Esophagus muscularis mucosa (tissue), 4 donors: Measurements from ENCODE around the gene MAP3K7. TPM values are rescaled to one million over a fixed set of nuclear protein-coding genes. Genes with fewer than 3 reads are reported as not detected.

Experiments
- DNase-seq: peaks from one replicate; pipeline ENCODE4 v3.0.0-alpha.2; 2017; ENCODE audit errors: extremely low spot score
- H3K27ac ChIP-seq, 4 donors: fragments of 200-600 bp; sonication (generic); replicated peaks in 1 of 4; 1 replicate in 3 of 4; 2 replicates in 1 of 4; pipeline ENCODE4 v1.5.1; 2016 to 2019; ENCODE audit warnings: mild to moderate bottlenecking in 1 of 4
- H3K27me3 ChIP-seq, 4 donors: fragments of 200-600 bp; sonication (generic); one replicate each; pipeline versions ENCODE4 v1.5.1 to v1.6.0; 2016 to 2019
- H3K36me3 ChIP-seq, 4 donors: fragments of 200-600 bp; sonication (generic); one replicate each; pipeline ENCODE4 v1.5.1; 2016 to 2019
- H3K4me1 ChIP-seq, 4 donors: fragments of 200-600 bp; sonication (generic); one replicate each; pipeline ENCODE4 v1.5.1; 2016 to 2019
- H3K4me3 ChIP-seq, 4 donors: fragments of 200-600 bp; sonication (generic); 1 replicate in 2 of 4; 2 replicates in 2 of 4; pipeline ENCODE4 v1.5.1; 2016 to 2019; ENCODE audit warnings: mild to moderate bottlenecking in 4 of 4, moderate library complexity in 1 of 4
- H3K9me3 ChIP-seq, 4 donors: fragments of 200-600 bp; sonication (generic); 1 replicate in 3 of 4; 2 replicates in 1 of 4; pipeline ENCODE4 v1.5.1; 2016 to 2019
- EP300 ChIP-seq: sonication (generic); formaldehyde crosslinking; IDR thresholded peaks from one replicate; pipeline ENCODE4 v1.6.1; 2017; ENCODE audit warnings: antibody characterized with exemption
- POLR2A ChIP-seq: fragments of 450-650 bp; IDR thresholded peaks from one replicate; pipeline ENCODE4 v1.6.1; 2017; ENCODE audit warnings: antibody characterized with exemption, moderate library complexity, mild to moderate bottlenecking, low read depth
- POLR2AphosphoS5 ChIP-seq, 2 donors: sonication (generic); formaldehyde crosslinking; IDR thresholded peaks; one replicate each; pipeline ENCODE4 v1.6.1; 2017; ENCODE audit warnings: antibody characterized with exemption in 2 of 2
- WGBS: methylation state at CpG from one replicate; pipeline ENCODE4 v1.1.5; 2018; 5-methylcytosine and 5-hydroxymethylcytosine counted together
- intact Hi-C: fragments of 100-400 bp; cut with DNase I; formaldehyde crosslinking; loops from one replicate; pipeline ENCODE4 v1.15.1; 2023
- total RNA-seq, 4 donors: library from RNA; depleted of rRNA; stranded (reverse); fragments of >200 nt; gene quantifications; one replicate each; pipeline versions ENCODE4 v1.1.0 to v1.2.1, GENCODE V29; 2016
- TF ChIP-seq, protein P1 (sequence below), 3 experiments: fragments of 200-600 bp in 2 of 3; fragments of 450-650 bp in 1 of 3; sonication (generic) in 2 of 3; IDR thresholded peaks; one replicate each; pipeline ENCODE4 v1.5.1; 2017 to 2019; ENCODE audit warnings: antibody characterized with exemption in 3 of 3, mild to moderate bottlenecking in 2 of 3, moderate library complexity in 1 of 3

MAP3K7 gene
- 10 to 100 TPM; 17.0 to 19.7 (median 18.2) TPM for total RNA-seq

DNA sequence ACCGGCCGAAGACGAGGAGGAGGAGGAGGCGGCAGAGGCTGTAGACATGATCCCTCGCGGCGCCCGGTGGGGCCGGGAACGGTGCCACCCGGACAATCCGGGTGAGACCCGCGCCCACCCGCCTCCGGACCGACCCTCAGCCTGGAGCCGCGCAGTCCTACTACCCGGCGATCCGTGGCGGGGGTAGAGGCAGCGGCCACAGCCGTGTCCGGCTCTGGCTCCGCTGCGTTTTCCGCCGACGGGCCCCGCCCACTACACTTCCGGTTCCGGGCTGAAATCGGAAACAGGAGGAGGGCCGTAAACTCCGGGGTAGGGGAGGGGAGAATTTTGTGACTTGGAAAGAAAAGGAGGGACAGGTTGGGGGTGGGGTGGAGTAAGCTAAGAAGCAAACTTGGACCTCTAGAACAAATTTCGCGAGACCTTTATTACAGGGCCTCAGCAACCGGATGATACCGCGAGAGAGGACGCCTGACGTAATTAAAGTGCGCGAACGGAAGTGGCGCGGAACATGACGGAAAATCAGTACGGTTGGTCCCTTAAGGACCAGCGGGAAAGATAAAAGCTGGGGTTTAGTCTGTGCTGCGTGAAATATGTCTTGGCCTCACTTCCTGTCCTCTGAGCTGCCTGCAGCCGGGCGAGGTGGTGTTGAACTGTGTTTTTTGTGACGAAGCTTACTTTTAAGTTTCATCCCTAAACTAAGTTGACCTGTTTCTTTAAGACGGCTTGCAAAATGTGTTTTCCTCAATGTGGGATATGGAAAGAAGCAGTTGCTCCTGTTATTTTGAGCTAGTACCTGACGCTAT is at the start of gene MAP3K7:
Gene MAP3K7 (minus strand): TSS at position 237 of the 803 bp plus-strand sequence. CDS start 189 bp downstream, at position 48.
- Histone ChIP-seq H3K4me3 (peak within 1 kb of the TSS; percentile 89 to 100 (median 94)), H3K9me3 (no peaks in the 10 kb centered on the region), H3K27ac (peak within 1 kb of the TSS; percentile 88 to 95 (median 90)), H3K36me3 (no peaks in the 10 kb centered on the region), H3K4me1 (peaks cover 17 to 45% (median 39%) of the 10 kb centered on the region in 4 donors), H3K27me3 (no peaks in the 10 kb centered on the region)
- intact Hi-C loops, result no loop called here
- DNase-seq, result peak; percentile 99
- TF ChIP-seq EP300, result no peak
- peak; percentile 84 to 87 for TF ChIP-seq POLR2AphosphoS5 (IDR thresholded peaks at IDR 0.05)
- TF ChIP-seq POLR2A, result peak; percentile 46
- TF ChIP-seq, protein P1, sequence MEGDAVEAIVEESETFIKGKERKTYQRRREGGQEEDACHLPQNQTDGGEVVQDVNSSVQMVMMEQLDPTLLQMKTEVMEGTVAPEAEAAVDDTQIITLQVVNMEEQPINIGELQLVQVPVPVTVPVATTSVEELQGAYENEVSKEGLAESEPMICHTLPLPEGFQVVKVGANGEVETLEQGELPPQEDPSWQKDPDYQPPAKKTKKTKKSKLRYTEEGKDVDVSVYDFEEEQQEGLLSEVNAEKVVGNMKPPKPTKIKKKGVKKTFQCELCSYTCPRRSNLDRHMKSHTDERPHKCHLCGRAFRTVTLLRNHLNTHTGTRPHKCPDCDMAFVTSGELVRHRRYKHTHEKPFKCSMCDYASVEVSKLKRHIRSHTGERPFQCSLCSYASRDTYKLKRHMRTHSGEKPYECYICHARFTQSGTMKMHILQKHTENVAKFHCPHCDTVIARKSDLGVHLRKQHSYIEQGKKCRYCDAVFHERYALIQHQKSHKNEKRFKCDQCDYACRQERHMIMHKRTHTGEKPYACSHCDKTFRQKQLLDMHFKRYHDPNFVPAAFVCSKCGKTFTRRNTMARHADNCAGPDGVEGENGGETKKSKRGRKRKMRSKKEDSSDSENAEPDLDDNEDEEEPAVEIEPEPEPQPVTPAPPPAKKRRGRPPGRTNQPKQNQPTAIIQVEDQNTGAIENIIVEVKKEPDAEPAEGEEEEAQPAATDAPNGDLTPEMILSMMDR (IDR thresholded peaks at IDR 0.05), result peak in 1 of 3 experiments; percentile 9
- WGBS, result under 1% methylated on average over 27 of the region's 58 CpGs

DNA sequence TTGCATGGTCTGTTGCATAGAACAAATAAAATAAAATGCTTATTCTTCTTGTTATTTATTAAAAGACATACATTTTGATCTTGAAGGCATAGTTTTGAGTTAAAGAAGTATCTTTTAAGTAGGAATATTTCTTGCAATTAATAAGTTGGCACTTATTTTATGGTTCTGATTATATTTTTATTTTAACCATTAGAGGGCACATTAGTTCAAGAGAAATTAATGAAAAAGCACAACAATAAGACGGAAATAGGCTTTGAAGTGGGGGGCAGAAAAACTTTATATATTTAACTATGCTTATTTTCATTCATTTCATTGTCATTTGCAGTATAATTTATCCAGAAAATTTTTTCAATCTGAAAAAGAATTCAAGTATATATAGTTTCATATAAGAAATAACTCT is 44.2 kb upstream of the MAP3K7 start:
- 10% methylated on average over 1 of the region's 1 CpG for WGBS
- intact Hi-C loops, result loop anchor here (10.0 kb wide), 1 partner anchor 264 kb away; no protein-coding TSS in a partner anchor
- Histone ChIP-seq H3K36me3 (no peaks in the 10 kb centered on the region), H3K4me3 (no peak overlapping the region), H3K4me1 (no peaks in the 10 kb centered on the region), H3K9me3 (no peaks in the 10 kb centered on the region), H3K27ac (no peak overlapping the region), H3K27me3 (no peaks in the 10 kb centered on the region)
- DNase-seq, result no peak
- TF ChIP-seq, protein P1 (IDR thresholded peaks at IDR 0.05), result no peak
- TF ChIP-seq POLR2A (no peak), POLR2AphosphoS5 (IDR thresholded peaks at IDR 0.05) (no peak), EP300 (no peak)

DNA sequence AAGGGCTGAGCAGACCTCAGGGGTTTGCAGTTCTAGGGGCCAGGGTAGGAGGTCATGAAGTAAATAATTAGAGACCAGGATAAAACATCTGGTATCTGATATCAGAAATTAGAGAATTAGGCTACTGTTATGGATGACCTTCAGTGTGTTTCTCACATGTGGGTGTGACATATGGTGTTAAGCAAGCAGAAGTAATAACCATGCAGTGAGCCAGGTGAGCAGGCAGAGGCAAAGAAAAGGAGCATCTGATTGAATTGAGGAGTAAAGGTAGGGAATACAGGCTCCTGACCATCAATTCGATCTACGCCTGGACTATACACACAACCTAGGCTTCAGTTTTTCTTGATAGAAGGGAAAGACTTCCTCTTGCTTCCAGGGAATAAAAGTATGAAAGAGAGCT is 34.7 kb upstream of the MAP3K7 start:
- H3K27me3 ChIP-seq, result peaks cover 0 to 11% (median 0%) of the 10 kb centered on the region in 4 donors
- H3K36me3 ChIP-seq, result no peaks in the 10 kb centered on the region
- intact Hi-C loops, result no loop called here
- TF ChIP-seq POLR2AphosphoS5 (IDR thresholded peaks at IDR 0.05) (no peak), POLR2A (no peak), EP300 (no peak)
- TF ChIP-seq, protein P1 (IDR thresholded peaks at IDR 0.05), result no peak
- H3K4me3 ChIP-seq, result no peak overlapping the region
- WGBS, result 93% methylated on average over 2 of the region's 2 CpGs
- H3K4me1 ChIP-seq, result no peaks in the 10 kb centered on the region
- peaks cover 0 to 5% (median 0%) of the 10 kb centered on the region in 4 donors for H3K9me3 ChIP-seq
- no peak for DNase-seq
- no peak overlapping the region for H3K27ac ChIP-seq

DNA sequence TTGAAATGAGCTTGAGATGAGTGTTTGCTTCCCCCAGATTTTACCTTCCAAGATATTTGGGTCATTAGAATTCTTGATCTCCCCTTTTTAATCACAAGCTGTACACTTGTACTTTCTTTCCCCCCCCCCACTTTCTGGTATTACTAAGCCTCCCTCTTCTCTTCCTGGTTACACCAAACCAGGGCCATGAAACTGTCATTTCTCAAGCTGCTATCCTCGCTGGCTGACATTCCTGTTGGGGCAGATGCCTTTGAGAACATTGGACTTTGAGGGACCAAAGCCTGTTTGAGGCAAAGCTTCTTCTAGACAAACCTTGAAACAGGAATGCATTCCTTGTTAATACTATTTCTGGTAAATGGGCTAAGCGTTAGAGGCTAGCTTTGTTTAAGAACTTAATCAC is 32.3 kb upstream of the MAP3K7 start:
- intact Hi-C loops, result no loop called here
- peaks cover 0 to 30% (median 0%) of the 10 kb centered on the region in 4 donors for H3K27me3 ChIP-seq
- no peak for DNase-seq

More for the DNA sequence above, 32.3 kb upstream of the MAP3K7 start:
- Histone ChIP-seq H3K4me3 (no peak overlapping the region), H3K27ac (no peak overlapping the region), H3K4me1 (no peaks in the 10 kb centered on the region), H3K9me3 (no peaks in the 10 kb centered on the region), H3K36me3 (no peaks in the 10 kb centered on the region)
- 46% methylated on average over 2 of the region's 2 CpGs for WGBS
- TF ChIP-seq POLR2AphosphoS5 (IDR thresholded peaks at IDR 0.05) (no peak), POLR2A (no peak), EP300 (no peak)
- TF ChIP-seq, protein P1 (IDR thresholded peaks at IDR 0.05), result no peak
